Testis (tissue), 2 donors: ENCODE measurements around the gene ERC2.

Experiments used
- CTCF ChIP-seq, 3 experiments: fragments of 450-650 bp in 2 of 3; fragments of 200-600 bp in 1 of 3; sonication (generic) in 1 of 3; IDR thresholded peaks; one replicate each; pipeline ENCODE4 v1.5.1; 2016 to 2019; ENCODE audit warnings: antibody characterized with exemption in 3 of 3, mild to moderate bottlenecking in 2 of 3, moderate library complexity in 1 of 3
- POLR2A ChIP-seq: fragments of 450-650 bp; IDR thresholded peaks from one replicate; pipeline ENCODE4 v1.6.1; 2017; ENCODE audit warnings: antibody characterized with exemption, mild to moderate bottlenecking, moderate library complexity

DNA sequence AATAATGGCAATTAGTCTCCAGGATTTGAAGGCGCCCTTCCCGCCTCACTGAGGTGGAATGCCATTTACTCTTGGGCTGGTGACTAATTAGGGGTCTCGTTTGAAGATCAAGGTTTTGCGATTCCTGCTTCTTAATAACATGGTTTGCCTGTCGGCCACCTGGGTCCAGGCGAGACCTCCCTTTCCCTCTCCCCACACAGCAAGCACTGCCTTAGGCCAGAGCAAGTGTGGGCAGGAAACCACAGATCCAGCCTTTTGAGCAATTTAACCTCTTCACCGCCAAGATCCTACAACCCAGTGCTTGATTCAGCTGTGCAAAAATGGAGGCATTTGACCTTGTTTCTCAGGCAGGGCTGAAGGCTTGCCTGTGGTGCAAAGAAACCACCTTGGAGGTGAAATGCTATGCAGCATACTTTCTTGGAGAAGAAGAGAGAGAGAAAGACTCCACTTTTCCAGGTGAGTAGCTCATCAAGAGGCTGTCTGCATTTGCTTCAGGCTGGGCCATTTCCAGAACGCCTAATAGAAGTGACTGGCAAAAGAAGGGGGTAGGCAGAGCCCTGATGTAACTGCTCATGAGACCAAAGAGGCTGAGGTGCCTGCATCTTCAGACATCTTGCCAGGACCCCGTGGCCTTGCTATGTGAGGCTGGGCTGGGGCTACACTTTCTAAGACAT, 947.1 kb downstream of the ERC2 start:
- no peak for TF ChIP-seq CTCF (IDR thresholded peaks at IDR 0.05)
- TF ChIP-seq POLR2A = no peak
